ENCODE measurements around the gene GK. TPM values are rescaled to one million over a fixed set of nuclear protein-coding genes. Genes with fewer than 3 reads are reported as not detected.

Gene GK
- total RNA-seq, 1 experiment from 2014 or later, result 9.8 TPM

DNA sequence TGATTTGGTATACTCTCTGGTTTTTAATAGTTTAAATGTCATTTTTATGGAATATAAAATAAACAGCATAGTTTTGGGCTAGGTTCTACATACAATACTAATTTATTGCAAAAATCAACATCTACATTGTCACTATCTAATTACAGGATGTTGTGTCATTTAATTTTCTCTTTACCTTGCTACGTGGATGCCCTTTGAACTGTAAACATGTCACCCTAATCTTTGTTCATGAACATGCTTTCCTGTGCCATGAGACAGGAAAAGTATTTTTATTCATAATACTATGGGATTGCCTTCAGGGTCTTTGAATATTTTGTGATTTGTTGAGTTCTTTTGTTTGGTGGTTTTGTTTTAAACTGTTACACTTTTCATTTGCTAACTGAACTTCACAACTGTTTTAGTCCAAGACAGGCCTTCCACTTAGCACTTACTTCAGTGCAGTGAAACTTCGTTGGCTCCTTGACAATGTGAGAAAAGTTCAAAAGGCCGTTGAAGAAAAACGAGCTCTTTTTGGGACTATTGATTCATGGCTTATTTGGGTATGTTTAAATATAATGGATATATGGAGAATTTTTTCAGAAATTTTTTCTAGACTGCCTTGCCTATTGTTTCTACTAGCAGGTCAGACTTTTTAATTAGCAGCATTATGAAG is 40.9 kb downstream of the GK start:
- H3K4me3 Mint-ChIP-seq, result no peak overlapping the region
- no peak overlapping the region; a peak in 1 of 7 replicates for H3K27ac Mint-ChIP-seq
- peaks cover 0 to 38% of the 10 kb centered on the region in 2 experiments; a peak in 3 of 5 replicates for H3K9me3 Mint-ChIP-seq

More for the DNA sequence above, 40.9 kb downstream of the GK start:
- no peak overlapping the region for H2BK120ac ChIP-seq (ENCODE audit: low read depth, low read length, poor library complexity, severe bottlenecking)
- no peaks in the 10 kb centered on the region for H3K79me2 ChIP-seq (ENCODE audit: insufficient read depth, low read length)
- H3K79me1 ChIP-seq (ENCODE audit: insufficient read depth, low read depth, low read length, poor library complexity, severe bottlenecking), result no peaks in the 10 kb centered on the region
- H3K18ac ChIP-seq (ENCODE audit: insufficient read length, low read depth, low read length), result no peak overlapping the region
- H3K4me2 ChIP-seq (ENCODE audit: insufficient read depth, insufficient read length, low read length), result no peak overlapping the region
- no peak overlapping the region for H3K4ac ChIP-seq (ENCODE audit: low read depth, low read length)
- H3K14ac ChIP-seq (ENCODE audit: insufficient read depth, low read length), result no peak overlapping the region
- no peaks in the 10 kb centered on the region for H3K27me3 Mint-ChIP-seq (ENCODE audit: low read depth)
- H3T11ph ChIP-seq (ENCODE audit: low read length), result no peak overlapping the region
- no peak for DNase-seq
- H3K36me3 Mint-ChIP-seq (ENCODE audit: insufficient read depth in 1 of 3, low read depth in 3 of 3), result peaks cover 5 to 9% (median 6%) of the 10 kb centered on the region in 3 experiments; a peak in 5 of 7 replicates
- H3K27me3 ChIP-seq (ENCODE audit: insufficient read depth, low read length), result no peaks in the 10 kb centered on the region
- H4K5ac ChIP-seq (ENCODE audit: insufficient read length, low read depth, low read length), result no peak overlapping the region
- no peak overlapping the region for H2BK5ac ChIP-seq (ENCODE audit: insufficient read length, low read length)
- H2BK15ac ChIP-seq (ENCODE audit: low read depth, low read length), result no peak overlapping the region
- no peak overlapping the region for H3K9ac ChIP-seq (ENCODE audit: extremely low read depth, insufficient read length, low read length)
- no peaks in the 10 kb centered on the region for H4K20me1 ChIP-seq (ENCODE audit: control insufficient read depth, insufficient read depth, insufficient read length)
- no peak overlapping the region for H3K56ac ChIP-seq (ENCODE audit: insufficient read length, low read depth, low read length)
- H3K9me3 ChIP-seq (ENCODE audit: control insufficient read depth, low read depth, low read length), result no peaks in the 10 kb centered on the region
- no CpG with 5 or more reads among the region's 4 CpGs for WGBS (ENCODE audit: extremely low coverage, insufficient read length, low lambda C conversion rate)
- H2BK12ac ChIP-seq (ENCODE audit: insufficient read length, low read depth, low read length), result no peak overlapping the region
- H2AFZ ChIP-seq (ENCODE audit: low read length), result no peak overlapping the region
- H2AK5ac ChIP-seq (ENCODE audit: insufficient read length, low read length), result no peak overlapping the region
- TF ChIP-seq CTCF (conservative IDR thresholded peaks at IDR 0.05), result no peak
- H3K4me1 Mint-ChIP-seq, result peaks cover 24 to 36% of the 10 kb centered on the region in 2 experiments
- peaks cover 9% of the 10 kb centered on the region; the same call in 1 of the 2 replicates for H3K4me1 ChIP-seq (ENCODE audit: insufficient read depth, low read length)
- no peak overlapping the region for H4K91ac ChIP-seq (ENCODE audit: insufficient read length, low read depth, low read length)
- no peak overlapping the region for H2BK20ac ChIP-seq (ENCODE audit: low read depth, low read length, poor library complexity, severe bottlenecking)
- H4K8ac ChIP-seq (replicated peaks; ENCODE audit: insufficient read length, low read depth, low read length), result no peak overlapping the region
- H3K23me2 ChIP-seq (ENCODE audit: insufficient read length, low read depth, low read length, poor library complexity, severe bottlenecking), result no peaks in the 10 kb centered on the region
- no peak overlapping the region for H3K23ac ChIP-seq (ENCODE audit: insufficient read length, low read depth, low read length)
- no peak overlapping the region for H3K27ac ChIP-seq (ENCODE audit: insufficient read length, low read depth, low read length)
